ENCODE data around the gene HIRA. TPM values are rescaled to one million over a fixed set of nuclear protein-coding genes. Genes with fewer than 3 reads are reported as not detected.

HIRA gene
- total RNA-seq, 2 experiments from 2014 or later, result 57.8 to 67.0 TPM

- H3K9me3 Mint-ChIP-seq (ENCODE audit: low read depth), result no peaks in the 10 kb centered on the region
- H3K27me3 Mint-ChIP-seq, result peaks cover 42% of the 10 kb centered on the region
- CTCF ChIA-PET, result interaction anchor here (1.8 kb wide), 1 partner anchor 108 kb away, joined by 4 read pairs; the partner anchor contains the start of gene SLC25A1
These were observed 144.3 kb downstream of the HIRA start for GRCh38 chr22:19287076-19287707.

GRCh38 chr22:19285831-19286230 lies 145.7 kb downstream of the HIRA start:
- Mint-ChIP-seq H3K36me3 (no peaks in the 10 kb centered on the region), H3K27ac (no peak overlapping the region), H3K4me1 (peaks cover 16% of the 10 kb centered on the region), H3K9me3 (ENCODE audit: low read depth) (no peaks in the 10 kb centered on the region), H3K4me3 (no peak overlapping the region), H3K27me3 (peaks cover 38% of the 10 kb centered on the region)
- CTCF ChIA-PET, result interaction anchor here (0.9 to 1.8 kb wide), 2 partner anchors 107 to 142 kb away, joined by 3 to 4 read pairs; partner anchors contain the start of genes ESS2 and SLC25A1
- ATAC-seq (no peak), DNase-seq (no peak)

More at GRCh38 chr22:19287076-19287707, 144.3 kb downstream of the HIRA start:
- ATAC-seq, result no peak
- Mint-ChIP-seq H3K4me1 (peaks cover 22% of the 10 kb centered on the region), H3K27ac (no peak overlapping the region), H3K36me3 (no peaks in the 10 kb centered on the region), H3K4me3 (no peak overlapping the region)
- no peak for DNase-seq

Other genes with a start within 250 kb of the HIRA start
- 1 to 10 TPM in 1 of 2 experiments, under 1 TPM in 1; 0.68 to 1.2 TPM for gene CLTCL1, start 140.0 kb downstream of the HIRA start, total RNA-seq
- gene MRPL40, start 812 bp upstream of the HIRA start, total RNA-seq, result 10 to 100 TPM; 27.0 to 32.4 TPM
- 10 to 100 TPM; 31.1 to 36.4 TPM for gene C22orf39, start 16.0 kb upstream of the HIRA start, total RNA-seq
- 100 to 1,000 TPM in 1 of 2 experiments, 10 to 100 TPM in 1; 80.1 to 111 TPM for gene UFD1, start 47.5 kb upstream of the HIRA start, total RNA-seq
- gene CDC45, start 48.2 kb upstream of the HIRA start, total RNA-seq, result 100 to 1,000 TPM in 1 of 2 experiments, 10 to 100 TPM in 1; 94.8 to 104 TPM
- gene CLDN5, start 92.7 kb upstream of the HIRA start, total RNA-seq, result not detected

Measured in activated CD8-positive, alpha-beta memory T cell treated with anti-CD3 and anti-CD28 coated beads, Interleukin-2, amount 10 ng/mL, durations not matched to agents 7 days and 5 days (primary cell).